T-helper 2 cell treated with Interferon-gamma antibody and Interleukin-4, amounts not matched to agents 100 ng/mL and 5 ng/mL, for 36 hours (primary cell): ENCODE data around the gene RDX. TPM values are rescaled to one million over a fixed set of nuclear protein-coding genes. Genes with fewer than 3 reads are reported as not detected.
"Not testable (repeated sequence)": the region's sequence is repeated elsewhere in the genome, so short reads cannot be mapped to it uniquely, and the experiment has no call there.

ENCODE experiments used
- intact Hi-C: fragments of 100-400 bp; cut with micrococcal nuclease; formaldehyde crosslinking; loops from one replicate; pipeline ENCODE4 v1.15.1; 2023
- total RNA-seq: library from RNA; stranded (reverse); gene quantifications from 2 replicates; pipeline ENCODE4 v1.2.3, GENCODE V29; 2022

RDX gene
- total RNA-seq, 1 donor from 2014 or later = 47.3 TPM

GRCh38 chr11:110305169-110306018 is 9.0 kb upstream of the RDX start:
- intact Hi-C loops = no loop called here

GRCh38 chr11:110303414-110303826 is 7.0 kb upstream of the RDX start:
- intact Hi-C loops = no loop called here

DNA sequence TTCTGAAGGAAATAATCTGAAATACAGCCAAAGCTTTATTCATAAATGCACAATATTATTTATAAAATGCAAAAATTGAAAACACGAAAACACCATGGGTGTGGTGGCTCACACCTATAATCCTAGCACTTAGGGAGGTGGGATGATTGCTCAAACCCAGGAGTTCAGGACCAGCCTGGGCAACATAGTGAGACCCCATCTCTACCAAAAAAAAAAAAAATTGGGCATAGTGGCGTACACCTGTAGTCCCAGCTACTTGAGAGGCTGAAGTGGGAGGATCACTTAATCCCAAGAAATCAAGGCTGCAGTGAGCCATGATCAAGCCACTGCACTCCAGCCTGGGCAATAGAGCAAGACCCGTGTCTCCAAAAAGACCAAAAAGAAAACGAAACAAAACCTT is 5.2 kb upstream of the RDX start:
- intact Hi-C loops = no loop called here

DNA sequence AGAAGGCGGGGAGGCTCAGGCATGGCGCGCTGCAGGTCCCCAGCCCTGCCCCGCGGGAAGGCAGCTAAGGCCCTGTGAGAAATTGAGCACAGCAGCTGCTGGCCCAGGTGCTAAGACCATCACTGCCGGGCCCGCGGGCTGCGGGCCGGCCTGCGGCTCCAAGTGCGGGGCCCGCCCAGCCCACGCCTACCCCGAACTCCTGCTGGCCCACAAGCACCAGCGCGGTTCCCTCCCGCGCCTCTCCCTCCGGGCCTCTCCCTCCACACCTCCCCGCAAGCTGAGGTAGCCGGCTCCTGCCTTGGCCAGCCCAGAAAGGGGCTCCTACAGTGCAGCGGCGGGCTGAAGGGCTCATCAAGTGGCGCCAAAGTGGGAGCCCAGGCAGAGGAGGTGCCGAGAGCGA is 4.6 kb upstream of the RDX start:
- intact Hi-C loops = no loop called here

GRCh38 chr11:110299006-110299785 is 2.8 kb upstream of the RDX start:
- intact Hi-C loops = loop anchor here (5.0 kb wide), 1 partner anchor 47 kb away; no protein-coding TSS in a partner anchor

- intact Hi-C loops = loop anchor here (5.0 kb wide), 1 partner anchor 46 kb away; no protein-coding TSS in a partner anchor
These were observed 1.9 kb upstream of the RDX start for GRCh38 chr11:110298301-110298765.

- intact Hi-C loops = loop anchor here (2.0 to 5.0 kb wide), 2 partner anchors 31 to 46 kb away; no protein-coding TSS in a partner anchor
These were observed 1.4 kb upstream of the RDX start for GRCh38 chr11:110297726-110298300.

DNA sequence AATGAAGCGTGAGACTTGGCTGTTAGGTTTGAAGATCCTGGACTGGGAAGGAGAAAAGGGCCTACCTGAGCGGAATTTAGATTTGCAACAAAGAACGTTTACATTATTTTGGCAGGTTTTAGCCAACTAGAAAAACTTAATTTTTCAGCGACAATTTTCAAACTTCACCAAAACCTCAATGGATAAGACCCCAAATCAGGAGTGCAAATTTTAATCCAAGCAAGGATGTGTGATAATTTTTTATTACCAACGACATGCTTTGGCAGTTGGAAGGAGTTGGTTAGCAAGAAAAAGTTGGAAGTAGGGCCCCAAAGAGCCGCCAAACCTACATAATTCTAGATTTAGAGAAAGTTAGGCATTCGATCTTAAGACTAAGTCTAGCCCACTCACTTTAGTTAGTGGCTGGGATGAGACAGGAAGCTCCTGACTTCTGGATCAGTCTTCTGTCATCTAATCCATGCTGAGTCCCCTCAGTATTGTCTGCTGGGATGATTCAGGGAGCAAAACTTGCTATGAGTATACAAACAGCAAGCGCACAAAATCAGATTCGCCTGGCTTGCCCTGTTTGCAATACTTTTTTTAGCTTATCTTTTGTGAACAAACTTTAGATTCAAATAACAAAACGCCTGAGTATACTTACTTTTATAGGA is 787 bp upstream of the RDX start:
- intact Hi-C loops = loop anchor here (2.0 to 5.0 kb wide), 2 partner anchors 32 to 45 kb away; no protein-coding TSS in a partner anchor

GRCh38 chr11:110295531-110296225 is 736 bp downstream of the RDX start:
- intact Hi-C loops = loop anchor here (1.0 to 5.0 kb wide), 5 partner anchors 33 to 134 kb away; partner anchors contain the start of gene FDX1

DNA sequence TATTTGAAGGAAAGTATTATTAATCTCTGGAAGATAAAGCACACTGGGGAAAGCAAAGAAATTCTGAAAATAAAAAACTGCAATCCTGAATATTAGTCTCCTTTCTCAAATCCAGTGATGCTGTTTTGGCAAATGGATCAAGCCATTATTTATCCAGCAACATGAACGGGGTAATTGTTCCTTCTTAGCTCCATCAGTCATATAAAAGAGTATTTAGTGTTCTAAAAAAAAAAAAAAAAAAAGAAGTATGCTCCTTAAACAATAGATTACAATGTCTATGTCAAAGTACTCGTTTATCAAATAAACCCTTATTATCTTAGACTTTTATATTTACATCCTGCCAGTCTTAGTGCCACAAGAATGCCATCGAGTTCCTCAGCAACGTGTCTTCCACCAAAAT is 1.3 kb downstream of the RDX start:
- intact Hi-C loops = loop anchor here (1.0 to 5.0 kb wide), 4 partner anchors 43 to 134 kb away; partner anchors contain the start of gene FDX1

DNA sequence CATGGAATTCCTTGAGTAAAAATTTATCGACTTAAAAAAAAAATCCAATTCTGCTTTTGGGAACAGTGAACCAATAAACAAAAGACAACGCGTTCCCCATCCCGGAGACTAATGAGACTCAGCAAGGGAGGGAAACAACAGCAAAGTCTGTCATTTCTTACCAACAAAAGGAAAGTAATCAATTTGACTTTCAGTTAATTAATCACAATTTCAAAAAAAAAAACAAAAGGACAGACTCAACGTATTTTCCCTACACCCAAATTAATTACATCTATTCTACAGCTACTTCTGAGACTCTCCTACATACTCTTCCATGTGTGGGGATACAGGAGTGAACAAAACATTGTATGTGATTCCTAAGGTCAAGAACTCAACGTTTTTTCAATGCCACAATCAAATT is 1.9 kb downstream of the RDX start:
- intact Hi-C loops = no loop called here

DNA sequence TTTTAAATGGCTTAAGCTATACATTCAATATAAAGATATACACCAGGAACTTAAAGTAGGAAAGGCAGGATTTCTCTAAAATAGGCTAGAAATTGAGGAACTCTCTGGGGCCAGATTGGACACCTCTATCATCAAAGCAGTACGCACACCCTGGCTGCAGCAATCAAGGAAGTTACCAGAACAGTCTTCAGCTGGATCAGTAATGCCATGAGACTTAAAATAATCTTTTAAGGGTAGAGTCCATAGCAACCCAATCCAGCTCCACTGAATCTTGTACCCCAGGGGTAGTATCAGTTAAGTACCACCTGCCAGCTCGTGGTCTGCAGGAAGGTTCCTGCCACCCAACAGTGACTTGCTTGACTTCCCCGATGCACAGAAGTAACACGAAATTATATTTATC is 3.0 kb downstream of the RDX start:
- intact Hi-C loops = no loop called here

DNA sequence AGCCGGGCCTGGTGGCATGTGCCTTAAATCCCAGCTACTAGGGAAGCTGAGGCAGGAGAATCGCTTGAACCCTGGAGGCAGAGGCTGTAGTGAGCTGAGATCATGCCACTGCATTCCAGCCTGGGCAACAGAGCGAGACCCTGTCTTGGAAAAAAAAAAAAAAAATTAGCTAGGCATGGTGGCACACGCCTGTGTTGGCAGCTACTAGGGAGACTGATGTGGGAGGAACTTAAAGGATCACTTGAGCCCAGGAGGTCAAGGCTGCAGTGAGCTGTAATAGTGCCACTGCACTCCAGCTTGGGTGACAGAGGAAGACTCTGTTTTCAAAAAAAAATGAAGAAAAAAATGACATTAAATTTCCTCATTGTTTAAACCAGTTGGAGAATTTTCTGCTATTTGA is 4.3 kb downstream of the RDX start:
- intact Hi-C loops = not testable (repeated sequence)

DNA sequence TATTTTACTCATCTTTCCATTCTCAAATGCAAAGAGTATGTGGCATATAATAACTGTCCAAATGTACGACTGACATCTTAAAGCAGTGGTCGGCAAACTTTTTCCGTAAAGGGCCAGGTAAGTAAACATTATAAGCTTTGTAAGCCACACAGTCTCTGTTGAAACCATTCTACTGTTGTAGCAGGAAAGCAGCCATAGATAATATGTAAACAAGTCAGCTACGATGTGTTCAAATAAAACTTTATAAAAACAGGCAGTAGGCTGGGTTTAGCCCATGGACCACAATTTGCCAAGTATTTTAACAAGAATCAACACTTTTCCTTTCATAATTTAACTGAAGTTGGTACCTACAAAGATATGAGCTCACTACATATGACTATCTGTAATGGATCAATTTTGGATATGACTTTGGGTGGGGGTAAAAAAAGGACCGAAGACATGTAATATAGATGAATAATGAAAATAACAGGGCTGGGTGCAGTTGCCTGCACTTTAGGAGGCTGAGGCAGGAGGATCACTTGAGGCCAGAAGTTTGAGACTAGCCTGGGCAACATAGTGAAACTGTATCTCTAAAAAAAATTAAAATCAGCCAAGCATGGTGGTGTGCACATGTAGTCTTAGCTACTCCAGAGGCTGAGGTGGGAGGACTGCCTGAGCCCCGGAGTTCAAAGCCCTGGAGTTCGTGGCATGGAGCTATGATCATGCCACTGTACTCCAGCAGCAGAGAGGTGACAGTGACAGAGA is 5.7 kb downstream of the RDX start:
- intact Hi-C loops = no loop called here

DNA sequence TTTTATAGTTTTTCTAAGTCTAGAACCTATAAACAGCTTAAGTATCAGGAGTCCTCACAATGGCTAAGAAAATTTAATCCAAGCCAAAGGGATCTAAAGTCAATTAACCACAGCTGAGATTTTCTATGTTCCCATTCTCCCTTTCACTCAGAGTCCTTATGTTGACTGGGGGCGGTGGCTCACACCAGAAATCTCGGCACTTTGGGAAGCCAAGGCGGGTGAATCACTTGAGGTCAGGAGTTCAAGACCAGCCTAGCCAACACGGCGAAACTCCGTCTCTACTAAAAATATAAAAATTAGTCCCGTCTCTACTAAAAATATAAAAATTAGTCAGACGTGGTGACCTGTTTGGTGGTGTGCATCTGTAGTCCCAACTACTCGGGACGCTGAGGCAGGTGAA is 6.9 kb downstream of the RDX start:
- intact Hi-C loops = no loop called here

DNA sequence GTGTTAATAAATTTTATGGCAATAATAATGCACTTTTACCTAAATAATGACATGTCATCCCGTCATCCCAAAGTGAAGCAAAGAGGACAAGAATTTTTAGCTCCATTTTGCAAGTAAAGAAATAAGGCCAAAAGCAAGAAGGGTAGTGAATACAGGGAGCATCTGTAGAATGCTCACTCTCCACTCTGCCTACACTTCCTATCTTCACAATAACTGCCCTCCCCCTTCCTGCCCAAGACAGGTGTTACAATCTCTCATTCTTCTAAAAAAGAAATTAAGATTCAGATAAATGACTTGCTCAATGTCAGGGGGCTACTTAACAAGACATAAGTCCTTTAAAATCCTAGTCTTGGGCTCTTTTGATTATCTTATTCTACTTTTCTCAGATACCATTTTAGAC is 8.9 kb downstream of the RDX start:
- intact Hi-C loops = no loop called here

DNA sequence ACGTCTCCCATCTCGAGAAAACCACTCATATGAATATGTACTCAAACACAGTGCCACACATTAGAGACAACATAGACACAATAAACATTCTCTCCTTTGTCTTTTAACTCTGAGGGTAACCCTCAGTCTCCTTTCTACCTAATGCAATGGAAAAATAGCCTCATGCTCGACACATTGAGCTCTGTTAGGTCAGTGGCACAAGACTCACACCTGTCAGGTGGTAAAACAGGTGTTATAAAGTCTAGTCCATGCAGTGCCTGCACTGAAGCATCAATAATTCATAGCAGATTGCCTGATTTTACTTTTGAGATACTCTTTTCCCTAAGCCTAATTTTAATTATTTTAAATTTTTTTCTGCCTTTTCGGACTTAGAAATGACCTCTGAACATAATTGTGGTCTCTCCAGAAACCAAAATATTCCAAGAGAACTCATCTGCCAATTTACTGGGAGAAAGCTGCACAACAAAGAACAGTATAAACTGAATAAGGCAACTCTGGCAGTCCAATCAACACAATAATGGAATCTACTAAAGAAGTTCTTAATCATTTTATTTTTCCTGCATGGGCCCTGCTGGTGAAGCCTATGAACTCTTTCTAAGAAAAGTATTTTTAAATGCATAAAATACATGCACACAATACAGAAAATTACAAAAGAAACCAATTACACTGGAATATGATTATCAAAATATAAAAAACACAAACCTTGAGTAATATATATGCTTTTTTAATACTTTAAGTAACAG is 9.9 kb downstream of the RDX start:
- intact Hi-C loops = no loop called here

DNA sequence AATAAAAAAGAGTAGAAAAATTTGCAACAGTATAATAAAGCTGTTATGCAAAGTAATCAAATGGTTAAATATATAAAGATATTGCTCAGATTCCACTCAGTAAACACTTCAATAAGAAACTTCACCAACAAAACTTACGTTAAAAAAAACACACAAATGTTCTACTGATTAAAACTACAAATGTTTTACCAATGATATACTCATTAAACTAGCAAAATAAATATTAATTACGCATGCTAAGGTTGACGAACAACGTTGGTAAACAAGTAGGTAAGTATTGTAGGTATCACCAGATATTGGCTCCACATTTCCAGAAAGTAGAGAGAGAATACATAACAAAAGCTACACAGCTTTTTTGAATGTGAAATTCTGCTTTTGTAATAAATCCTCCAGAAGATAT is 12.6 kb downstream of the RDX start:
- intact Hi-C loops = no loop called here

DNA sequence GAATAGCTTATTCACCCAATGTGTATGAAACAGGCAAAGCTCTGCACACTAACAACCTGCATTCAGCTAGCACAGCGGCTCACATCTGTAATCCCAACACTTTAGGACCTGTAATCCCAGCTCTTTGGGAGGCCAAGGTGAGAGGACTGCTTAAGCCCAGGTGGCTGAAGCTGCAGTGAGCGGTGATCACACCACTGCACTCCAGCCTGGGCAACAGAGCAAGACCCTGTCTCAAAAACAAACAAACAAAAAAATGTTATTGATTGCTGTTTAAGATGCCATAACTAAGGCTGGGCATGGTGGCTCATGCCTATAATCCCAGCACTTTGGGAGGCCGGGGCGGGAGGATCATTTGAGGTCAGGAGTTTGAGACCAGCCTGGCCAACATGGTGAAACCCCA is 15.8 kb downstream of the RDX start:
- intact Hi-C loops = not testable (repeated sequence)
